SK-N-SH treated with all-trans-retinoic acid at 6 μM for 48 hours (cell line): ENCODE measurements around the gene MALRD1.

Experiments used
- ATAC-seq: fragments of 200-7000 bp; cut with Tn5 transposase; 3 replicates; pipeline ENCODE4 v1.9.1; 2020; ENCODE audit warnings: mild to moderate bottlenecking, moderate library complexity
- ARNTL ChIP-seq: fragments of 450-650 bp; formaldehyde crosslinking; IDR thresholded peaks from 2 replicates; pipeline ENCODE4 v1.5.0; 2020; ENCODE audit warnings: low read depth, mild to moderate bottlenecking, moderate library complexity, borderline replicate concordance
- BACH2 ChIP-seq: fragments of 250-450 bp; sonication (Bioruptor Pico); IDR thresholded peaks from 2 replicates; pipeline ENCODE4 v1.9.0; 2021; ENCODE audit warnings: mild to moderate bottlenecking, borderline replicate concordance
- ESRRG ChIP-seq: fragments of 250-450 bp; sonication (Bioruptor Pico); IDR thresholded peaks from 2 replicates; pipeline ENCODE4 v1.6.1; 2021; ENCODE audit warnings: mild to moderate bottlenecking
- GLIS3 ChIP-seq: fragments of 250-450 bp; sonication (Bioruptor Pico); IDR thresholded peaks from 2 replicates; pipeline ENCODE4 v1.5.0; 2020; ENCODE audit warnings: mild to moderate bottlenecking, moderate library complexity
- OSR1 ChIP-seq: fragments of 250-450 bp; sonication (Bioruptor Pico); IDR thresholded peaks from 2 replicates; pipeline ENCODE4 v1.8.0; 2022; ENCODE audit warnings: moderate library complexity, mild to moderate bottlenecking, inconsistent platforms
- PPARA ChIP-seq: fragments of 250-450 bp; sonication (Bioruptor Pico); IDR thresholded peaks from 2 replicates; pipeline ENCODE4 v1.5.0; 2020; ENCODE audit warnings: mild to moderate bottlenecking, borderline replicate concordance
- RARB ChIP-seq: fragments of 250-450 bp; sonication (Bioruptor Pico); IDR thresholded peaks from 2 replicates; pipeline ENCODE4 v1.8.0; 2021; ENCODE audit warnings: mild to moderate bottlenecking, moderate library complexity
- TCF4 ChIP-seq: fragments of 250-450 bp; sonication (Bioruptor Pico); IDR thresholded peaks from 2 replicates; pipeline ENCODE4 v1.8.0; 2021; ENCODE audit warnings: mild to moderate bottlenecking, moderate library complexity, borderline replicate concordance
- TOX ChIP-seq: fragments of 250-450 bp; sonication (Bioruptor Pico); IDR thresholded peaks from 2 replicates; pipeline ENCODE4 v1.8.0; 2021; ENCODE audit warnings: mild to moderate bottlenecking, moderate library complexity, borderline replicate concordance
- ZC3H10 ChIP-seq: fragments of 250-450 bp; sonication (Bioruptor Pico); IDR thresholded peaks from 2 replicates; pipeline ENCODE4 v1.5.1; 2021; ENCODE audit warnings: mild to moderate bottlenecking, moderate library complexity
- ZFP3 ChIP-seq: fragments of 250-450 bp; sonication (Bioruptor Pico); IDR thresholded peaks from 2 replicates; pipeline ENCODE4 v1.5.0; 2020; ENCODE audit warnings: mild to moderate bottlenecking, moderate library complexity
- ZFP30 ChIP-seq: fragments of 450-650 bp; formaldehyde crosslinking; IDR thresholded peaks from 2 replicates; pipeline ENCODE4 v1.5.0; 2022; ENCODE audit warnings: mild to moderate bottlenecking, moderate library complexity
- ZNF565 ChIP-seq: fragments of 450-650 bp; formaldehyde crosslinking; conservative IDR thresholded peaks from 2 replicates; pipeline ENCODE4 v1.5.0; 2020; ENCODE audit warnings: low read depth, mild to moderate bottlenecking, moderate library complexity
- ZNF70 ChIP-seq: fragments of 450-650 bp; formaldehyde crosslinking; IDR thresholded peaks from 2 replicates; pipeline ENCODE4 v1.5.0; 2020; ENCODE audit warnings: mild to moderate bottlenecking, moderate library complexity
- ZNF8 ChIP-seq: fragments of 450-650 bp; formaldehyde crosslinking; IDR thresholded peaks from 2 replicates; pipeline ENCODE4 v1.5.0; 2020; ENCODE audit warnings: mild to moderate bottlenecking, moderate library complexity
- TF ChIP-seq, protein P1 (sequence below): fragments of 250-450 bp; sonication (Bioruptor Pico); IDR thresholded peaks from 2 replicates; pipeline ENCODE4 v1.5.0; 2020; ENCODE audit warnings: mild to moderate bottlenecking, moderate library complexity
- TF ChIP-seq, protein P2 (sequence below): fragments of 250-450 bp; sonication (Bioruptor Pico); IDR thresholded peaks from 2 replicates; pipeline ENCODE4 v1.8.0; 2020; ENCODE audit warnings: mild to moderate bottlenecking, moderate library complexity, borderline replicate concordance
- TF ChIP-seq, protein P3 (sequence below): fragments of 250-450 bp; sonication (Bioruptor Pico); IDR thresholded peaks from 2 replicates; pipeline ENCODE4 v1.5.1; 2020; ENCODE audit warnings: low read depth, mild to moderate bottlenecking, moderate library complexity
- TF ChIP-seq, protein P4 (sequence below): fragments of 250-450 bp; sonication (Bioruptor Pico); IDR thresholded peaks from 2 replicates; pipeline ENCODE4 v1.5.1; 2021; ENCODE audit warnings: mild to moderate bottlenecking, moderate library complexity
- TF ChIP-seq, protein P5 (sequence below): fragments of 250-450 bp; sonication (Bioruptor Pico); IDR thresholded peaks from 2 replicates; pipeline ENCODE4 v1.8.0; 2021; ENCODE audit warnings: low read depth, mild to moderate bottlenecking, moderate library complexity, borderline replicate concordance

The MALRD1 gene

DNA sequence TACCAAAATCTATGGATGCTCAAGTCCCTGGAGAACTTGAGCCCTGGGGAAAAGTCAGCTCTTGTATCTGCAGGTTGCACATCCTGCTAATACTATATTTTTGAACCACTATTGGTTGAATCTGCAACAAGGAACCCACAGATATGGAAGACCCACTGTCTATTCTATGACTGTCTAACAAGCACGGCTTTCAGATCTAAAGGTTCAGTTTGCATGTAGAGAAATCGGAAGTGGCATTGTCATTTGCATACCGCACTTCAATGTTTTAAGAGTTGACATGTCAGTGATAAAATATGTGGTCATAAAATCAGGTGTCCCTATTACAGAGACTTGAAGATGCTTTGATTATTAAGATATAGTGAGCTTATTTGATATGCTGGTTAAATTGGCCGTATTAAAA lies 95.6 kb downstream of the MALRD1 start (continued):
- TF ChIP-seq, protein P1, sequence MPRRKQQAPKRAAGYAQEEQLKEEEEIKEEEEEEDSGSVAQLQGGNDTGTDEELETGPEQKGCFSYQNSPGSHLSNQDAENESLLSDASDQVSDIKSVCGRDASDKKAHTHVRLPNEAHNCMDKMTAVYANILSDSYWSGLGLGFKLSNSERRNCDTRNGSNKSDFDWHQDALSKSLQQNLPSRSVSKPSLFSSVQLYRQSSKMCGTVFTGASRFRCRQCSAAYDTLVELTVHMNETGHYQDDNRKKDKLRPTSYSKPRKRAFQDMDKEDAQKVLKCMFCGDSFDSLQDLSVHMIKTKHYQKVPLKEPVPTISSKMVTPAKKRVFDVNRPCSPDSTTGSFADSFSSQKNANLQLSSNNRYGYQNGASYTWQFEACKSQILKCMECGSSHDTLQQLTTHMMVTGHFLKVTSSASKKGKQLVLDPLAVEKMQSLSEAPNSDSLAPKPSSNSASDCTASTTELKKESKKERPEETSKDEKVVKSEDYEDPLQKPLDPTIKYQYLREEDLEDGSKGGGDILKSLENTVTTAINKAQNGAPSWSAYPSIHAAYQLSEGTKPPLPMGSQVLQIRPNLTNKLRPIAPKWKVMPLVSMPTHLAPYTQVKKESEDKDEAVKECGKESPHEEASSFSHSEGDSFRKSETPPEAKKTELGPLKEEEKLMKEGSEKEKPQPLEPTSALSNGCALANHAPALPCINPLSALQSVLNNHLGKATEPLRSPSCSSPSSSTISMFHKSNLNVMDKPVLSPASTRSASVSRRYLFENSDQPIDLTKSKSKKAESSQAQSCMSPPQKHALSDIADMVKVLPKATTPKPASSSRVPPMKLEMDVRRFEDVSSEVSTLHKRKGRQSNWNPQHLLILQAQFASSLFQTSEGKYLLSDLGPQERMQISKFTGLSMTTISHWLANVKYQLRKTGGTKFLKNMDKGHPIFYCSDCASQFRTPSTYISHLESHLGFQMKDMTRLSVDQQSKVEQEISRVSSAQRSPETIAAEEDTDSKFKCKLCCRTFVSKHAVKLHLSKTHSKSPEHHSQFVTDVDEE (CRISPR knock-in tag): no peak

DNA sequence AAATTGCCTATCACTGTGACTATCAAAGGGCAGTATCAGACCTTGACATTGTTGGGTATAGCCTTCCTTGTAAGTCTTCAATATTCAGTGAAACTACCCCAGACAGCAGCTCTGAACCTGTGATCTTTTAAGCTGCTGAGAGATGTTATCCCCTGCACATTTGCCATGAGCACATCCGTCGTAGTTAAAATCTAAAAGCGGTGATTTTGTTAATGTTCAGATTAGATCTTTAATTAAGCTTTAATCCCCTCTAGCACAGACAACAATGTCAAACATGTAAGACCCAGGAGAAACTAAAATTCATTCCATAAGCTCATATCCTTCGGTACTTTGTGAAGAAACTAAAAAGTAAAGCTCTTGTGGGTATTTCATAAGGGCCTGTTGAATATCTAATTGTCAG lies 105.8 kb downstream of the MALRD1 start:
- TF ChIP-seq GLIS3 (CRISPR knock-in tag) (no peak), RARB (no peak), ZNF8 (no peak), ZC3H10 (CRISPR knock-in tag) (no peak), ARNTL (CRISPR knock-in tag) (no peak), BACH2 (CRISPR knock-in tag) (no peak), ESRRG (CRISPR knock-in tag) (no peak), TOX (CRISPR knock-in tag) (no peak), ZFP30 (CRISPR knock-in tag) (no peak), OSR1 (CRISPR knock-in tag) (no peak), ZNF565 (no peak), ZNF70 (CRISPR knock-in tag) (no peak), ZFP3 (CRISPR knock-in tag) (no peak)
- TF ChIP-seq, protein P2, sequence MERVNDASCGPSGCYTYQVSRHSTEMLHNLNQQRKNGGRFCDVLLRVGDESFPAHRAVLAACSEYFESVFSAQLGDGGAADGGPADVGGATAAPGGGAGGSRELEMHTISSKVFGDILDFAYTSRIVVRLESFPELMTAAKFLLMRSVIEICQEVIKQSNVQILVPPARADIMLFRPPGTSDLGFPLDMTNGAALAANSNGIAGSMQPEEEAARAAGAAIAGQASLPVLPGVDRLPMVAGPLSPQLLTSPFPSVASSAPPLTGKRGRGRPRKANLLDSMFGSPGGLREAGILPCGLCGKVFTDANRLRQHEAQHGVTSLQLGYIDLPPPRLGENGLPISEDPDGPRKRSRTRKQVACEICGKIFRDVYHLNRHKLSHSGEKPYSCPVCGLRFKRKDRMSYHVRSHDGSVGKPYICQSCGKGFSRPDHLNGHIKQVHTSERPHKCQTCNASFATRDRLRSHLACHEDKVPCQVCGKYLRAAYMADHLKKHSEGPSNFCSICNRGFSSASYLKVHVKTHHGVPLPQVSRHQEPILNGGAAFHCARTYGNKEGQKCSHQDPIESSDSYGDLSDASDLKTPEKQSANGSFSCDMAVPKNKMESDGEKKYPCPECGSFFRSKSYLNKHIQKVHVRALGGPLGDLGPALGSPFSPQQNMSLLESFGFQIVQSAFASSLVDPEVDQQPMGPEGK (CRISPR knock-in tag): no peak
- TF ChIP-seq, protein P3, sequence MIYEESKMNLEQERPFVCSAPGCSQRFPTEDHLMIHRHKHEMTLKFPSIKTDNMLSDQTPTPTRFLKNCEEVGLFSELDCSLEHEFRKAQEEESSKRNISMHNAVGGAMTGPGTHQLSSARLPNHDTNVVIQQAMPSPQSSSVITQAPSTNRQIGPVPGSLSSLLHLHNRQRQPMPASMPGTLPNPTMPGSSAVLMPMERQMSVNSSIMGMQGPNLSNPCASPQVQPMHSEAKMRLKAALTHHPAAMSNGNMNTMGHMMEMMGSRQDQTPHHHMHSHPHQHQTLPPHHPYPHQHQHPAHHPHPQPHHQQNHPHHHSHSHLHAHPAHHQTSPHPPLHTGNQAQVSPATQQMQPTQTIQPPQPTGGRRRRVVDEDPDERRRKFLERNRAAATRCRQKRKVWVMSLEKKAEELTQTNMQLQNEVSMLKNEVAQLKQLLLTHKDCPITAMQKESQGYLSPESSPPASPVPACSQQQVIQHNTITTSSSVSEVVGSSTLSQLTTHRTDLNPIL (CRISPR knock-in tag): no peak
- no peak for ATAC-seq

DNA sequence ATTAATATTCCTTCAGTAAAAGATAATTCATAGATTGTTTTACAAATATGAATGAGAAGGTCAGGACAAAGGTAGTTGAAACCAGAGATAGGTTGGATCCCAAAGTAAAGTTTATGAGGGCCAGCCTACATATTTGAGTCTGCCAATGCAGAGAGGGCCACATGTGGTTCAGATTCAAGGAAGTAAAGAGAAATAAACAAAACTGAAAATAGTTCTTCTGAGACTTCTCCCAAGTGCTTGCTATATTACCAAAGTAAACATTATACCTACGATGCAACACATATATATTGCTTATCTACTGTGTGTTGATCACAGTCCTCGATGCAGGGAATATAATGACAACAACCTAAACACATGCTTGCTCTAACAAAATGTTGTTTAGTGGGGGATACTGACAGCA lies 109.8 kb downstream of the MALRD1 start:
- TF ChIP-seq TOX (CRISPR knock-in tag) (no peak), TCF4 (CRISPR knock-in tag) (no peak), ZNF8 (no peak), OSR1 (CRISPR knock-in tag) (no peak), ARNTL (CRISPR knock-in tag) (no peak), PPARA (no peak), RARB (no peak), ZFP30 (CRISPR knock-in tag) (no peak), ZFP3 (CRISPR knock-in tag) (no peak)
- TF ChIP-seq, protein P4, sequence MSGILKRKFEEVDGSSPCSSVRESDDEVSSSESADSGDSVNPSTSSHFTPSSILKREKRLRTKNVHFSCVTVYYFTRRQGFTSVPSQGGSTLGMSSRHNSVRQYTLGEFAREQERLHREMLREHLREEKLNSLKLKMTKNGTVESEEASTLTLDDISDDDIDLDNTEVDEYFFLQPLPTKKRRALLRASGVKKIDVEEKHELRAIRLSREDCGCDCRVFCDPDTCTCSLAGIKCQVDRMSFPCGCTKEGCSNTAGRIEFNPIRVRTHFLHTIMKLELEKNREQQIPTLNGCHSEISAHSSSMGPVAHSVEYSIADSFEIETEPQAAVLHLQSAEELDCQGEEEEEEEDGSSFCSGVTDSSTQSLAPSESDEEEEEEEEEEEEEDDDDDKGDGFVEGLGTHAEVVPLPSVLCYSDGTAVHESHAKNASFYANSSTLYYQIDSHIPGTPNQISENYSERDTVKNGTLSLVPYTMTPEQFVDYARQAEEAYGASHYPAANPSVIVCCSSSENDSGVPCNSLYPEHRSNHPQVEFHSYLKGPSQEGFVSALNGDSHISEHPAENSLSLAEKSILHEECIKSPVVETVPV (CRISPR knock-in tag): no peak
- ATAC-seq: no peak

DNA sequence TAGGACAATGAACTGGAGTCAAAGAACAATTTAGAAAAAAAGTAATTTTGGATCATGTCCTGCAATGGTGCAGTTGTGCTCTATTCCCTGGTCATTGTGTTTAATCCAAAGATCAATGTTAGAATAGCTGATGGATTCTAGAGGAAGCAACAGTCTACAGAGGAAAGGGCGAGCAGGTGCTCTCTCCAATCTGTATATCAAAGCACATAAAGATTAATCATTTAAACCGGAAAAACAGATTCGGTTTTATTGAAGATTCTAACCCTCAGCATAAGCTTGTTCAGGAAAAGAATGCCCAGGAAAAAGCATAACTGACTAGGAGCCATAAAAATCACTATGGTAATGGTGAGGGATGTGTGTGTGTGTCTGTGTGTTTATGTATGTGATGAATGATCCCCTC lies 110.3 kb downstream of the MALRD1 start:
- TF ChIP-seq, protein P5, sequence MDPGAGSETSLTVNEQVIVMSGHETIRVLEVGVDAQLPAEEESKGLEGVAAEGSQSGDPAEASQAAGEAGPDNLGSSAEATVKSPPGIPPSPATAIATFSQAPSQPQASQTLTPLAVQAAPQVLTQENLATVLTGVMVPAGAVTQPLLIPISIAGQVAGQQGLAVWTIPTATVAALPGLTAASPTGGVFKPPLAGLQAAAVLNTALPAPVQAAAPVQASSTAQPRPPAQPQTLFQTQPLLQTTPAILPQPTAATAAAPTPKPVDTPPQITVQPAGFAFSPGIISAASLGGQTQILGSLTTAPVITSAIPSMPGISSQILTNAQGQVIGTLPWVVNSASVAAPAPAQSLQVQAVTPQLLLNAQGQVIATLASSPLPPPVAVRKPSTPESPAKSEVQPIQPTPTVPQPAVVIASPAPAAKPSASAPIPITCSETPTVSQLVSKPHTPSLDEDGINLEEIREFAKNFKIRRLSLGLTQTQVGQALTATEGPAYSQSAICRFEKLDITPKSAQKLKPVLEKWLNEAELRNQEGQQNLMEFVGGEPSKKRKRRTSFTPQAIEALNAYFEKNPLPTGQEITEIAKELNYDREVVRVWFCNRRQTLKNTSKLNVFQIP (CRISPR knock-in tag): no peak
- TF ChIP-seq, protein P3 (CRISPR knock-in tag): no peak
- no peak for TF ChIP-seq TCF4 (CRISPR knock-in tag)
- TF ChIP-seq, protein P1 (CRISPR knock-in tag): no peak
- TF ChIP-seq ZFP3 (CRISPR knock-in tag): no peak
- no peak for TF ChIP-seq ZNF8
- ATAC-seq: no peak
